ENCODE data around the gene PSPH.

DNA sequence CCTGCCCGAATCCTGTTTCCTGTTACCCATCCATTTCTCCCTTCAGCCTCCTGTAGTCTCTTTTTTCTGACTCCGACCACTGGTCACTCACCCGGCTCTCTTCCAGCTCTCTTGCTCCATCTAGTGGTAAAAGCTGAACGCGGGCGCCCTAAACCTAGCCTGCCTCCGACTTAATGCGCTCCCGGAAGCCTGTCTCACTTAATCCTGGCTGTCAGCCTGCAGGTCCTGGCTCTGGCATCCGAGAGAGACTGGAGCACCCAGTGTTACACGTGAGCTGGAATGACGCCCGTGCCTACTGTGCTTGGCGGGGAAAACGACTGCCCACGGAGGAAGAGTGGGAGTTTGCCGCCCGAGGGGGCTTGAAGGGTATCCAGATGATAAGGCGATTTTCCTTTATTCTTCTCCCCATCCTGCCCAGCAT lies 23.1 kb upstream of the PSPH start:
- TF ChIP-seq ZNF274 (IDR thresholded peaks at IDR 0.05; ENCODE audit: low read depth, low read length) (no peak), YY1 (IDR thresholded peaks at IDR 0.05; ENCODE audit: insufficient read depth, insufficient read length) (no peak), SUZ12 (IDR thresholded peaks at IDR 0.05; ENCODE audit: extremely low read depth, insufficient read depth, insufficient read length) (no peak)
